ENCODE results near the gene PTPRD.

- TF ChIP-seq CTCF (conservative IDR thresholded peaks at IDR 0.05; ENCODE audit: low read depth in 2 of 2) (no peak), EZH2 (IDR thresholded peaks at IDR 0.05; ENCODE audit: low read depth, unreplicated experiment) (no peak), EZH2phosphoT487 (IDR thresholded peaks at IDR 0.05; ENCODE audit: unreplicated experiment) (no peak), POLR2AphosphoS5 (IDR thresholded peaks at IDR 0.05; ENCODE audit: low read depth) (no peak), ZNF331 (CRISPR knock-in tag; IDR thresholded peaks at IDR 0.05; ENCODE audit: low read depth) (no peak), ZNF114 (CRISPR knock-in tag; IDR thresholded peaks at IDR 0.05) (no peak), STAT1 (IDR thresholded peaks at IDR 0.05; ENCODE audit: unreplicated experiment) (no peak)
- TF ChIP-seq, protein P1, sequence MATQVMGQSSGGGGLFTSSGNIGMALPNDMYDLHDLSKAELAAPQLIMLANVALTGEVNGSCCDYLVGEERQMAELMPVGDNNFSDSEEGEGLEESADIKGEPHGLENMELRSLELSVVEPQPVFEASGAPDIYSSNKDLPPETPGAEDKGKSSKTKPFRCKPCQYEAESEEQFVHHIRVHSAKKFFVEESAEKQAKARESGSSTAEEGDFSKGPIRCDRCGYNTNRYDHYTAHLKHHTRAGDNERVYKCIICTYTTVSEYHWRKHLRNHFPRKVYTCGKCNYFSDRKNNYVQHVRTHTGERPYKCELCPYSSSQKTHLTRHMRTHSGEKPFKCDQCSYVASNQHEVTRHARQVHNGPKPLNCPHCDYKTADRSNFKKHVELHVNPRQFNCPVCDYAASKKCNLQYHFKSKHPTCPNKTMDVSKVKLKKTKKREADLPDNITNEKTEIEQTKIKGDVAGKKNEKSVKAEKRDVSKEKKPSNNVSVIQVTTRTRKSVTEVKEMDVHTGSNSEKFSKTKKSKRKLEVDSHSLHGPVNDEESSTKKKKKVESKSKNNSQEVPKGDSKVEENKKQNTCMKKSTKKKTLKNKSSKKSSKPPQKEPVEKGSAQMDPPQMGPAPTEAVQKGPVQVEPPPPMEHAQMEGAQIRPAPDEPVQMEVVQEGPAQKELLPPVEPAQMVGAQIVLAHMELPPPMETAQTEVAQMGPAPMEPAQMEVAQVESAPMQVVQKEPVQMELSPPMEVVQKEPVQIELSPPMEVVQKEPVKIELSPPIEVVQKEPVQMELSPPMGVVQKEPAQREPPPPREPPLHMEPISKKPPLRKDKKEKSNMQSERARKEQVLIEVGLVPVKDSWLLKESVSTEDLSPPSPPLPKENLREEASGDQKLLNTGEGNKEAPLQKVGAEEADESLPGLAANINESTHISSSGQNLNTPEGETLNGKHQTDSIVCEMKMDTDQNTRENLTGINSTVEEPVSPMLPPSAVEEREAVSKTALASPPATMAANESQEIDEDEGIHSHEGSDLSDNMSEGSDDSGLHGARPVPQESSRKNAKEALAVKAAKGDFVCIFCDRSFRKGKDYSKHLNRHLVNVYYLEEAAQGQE (IDR thresholded peaks at IDR 0.05; ENCODE audit: unreplicated experiment), result no peak
- TF ChIP-seq, protein P2, sequence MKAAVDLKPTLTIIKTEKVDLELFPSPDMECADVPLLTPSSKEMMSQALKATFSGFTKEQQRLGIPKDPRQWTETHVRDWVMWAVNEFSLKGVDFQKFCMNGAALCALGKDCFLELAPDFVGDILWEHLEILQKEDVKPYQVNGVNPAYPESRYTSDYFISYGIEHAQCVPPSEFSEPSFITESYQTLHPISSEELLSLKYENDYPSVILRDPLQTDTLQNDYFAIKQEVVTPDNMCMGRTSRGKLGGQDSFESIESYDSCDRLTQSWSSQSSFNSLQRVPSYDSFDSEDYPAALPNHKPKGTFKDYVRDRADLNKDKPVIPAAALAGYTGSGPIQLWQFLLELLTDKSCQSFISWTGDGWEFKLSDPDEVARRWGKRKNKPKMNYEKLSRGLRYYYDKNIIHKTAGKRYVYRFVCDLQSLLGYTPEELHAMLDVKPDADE (IDR thresholded peaks at IDR 0.05), result no peak
These were observed 866.0 kb downstream of the PTPRD start for GRCh38 chr9:9746826-9747225.
